ENCODE data around the gene RBBP8NL.

Gene RBBP8NL

GRCh38 chr20:62446888-62447869 lies 19.8 kb upstream of the RBBP8NL start:
- H2AFZ ChIP-seq (ENCODE audit: low read depth, low read length) = no peak overlapping the region
- H4K20me1 ChIP-seq (ENCODE audit: insufficient read depth, low read length) = peaks cover 22% of the 10 kb centered on the region; the same call in 1 of the 2 replicates
- no peak overlapping the region for H3K4me2 ChIP-seq (ENCODE audit: insufficient read depth, low read length)
- H3K9me3 ChIP-seq (ENCODE audit: insufficient read depth, low read length, severe bottlenecking) = no peaks in the 10 kb centered on the region
- no peak overlapping the region for H3K4me3 ChIP-seq (ENCODE audit: low read depth in 1 of 2, low read length in 2 of 2)
- ATAC-seq (ENCODE audit: insufficient read depth, low read depth) = no peak
- H3K36me3 ChIP-seq (ENCODE audit: insufficient read depth, low read length) = no peaks in the 10 kb centered on the region
- H3K27ac ChIP-seq (ENCODE audit: low read length) = no peak overlapping the region
- H3K4me1 ChIP-seq (ENCODE audit: insufficient read depth, low read length) = no peaks in the 10 kb centered on the region
- no peak for DNase-seq
- no peaks in the 10 kb centered on the region for H3K79me2 ChIP-seq (ENCODE audit: insufficient read depth, low read length)
- TF ChIP-seq CTCF (IDR thresholded peaks at IDR 0.05; ENCODE audit: borderline replicate concordance, extremely low read depth, low read length, poor library complexity, severe bottlenecking) = no peak
- no peak for TF ChIP-seq EZH2 (IDR thresholded peaks at IDR 0.05; ENCODE audit: borderline replicate concordance, low read depth, low read length, severe bottlenecking)
- no peak overlapping the region for H3K9ac ChIP-seq (ENCODE audit: low read depth, low read length)
- H3K27me3 ChIP-seq (ENCODE audit: insufficient read depth, low read length, poor library complexity) = no peaks in the 10 kb centered on the region

GRCh38 chr20:62446481-62446880 lies 19.1 kb upstream of the RBBP8NL start:
- ATAC-seq (ENCODE audit: insufficient read depth, low read depth) = no peak

GRCh38 chr20:62445553-62446340 lies 18.4 kb upstream of the RBBP8NL start:
- no peaks in the 10 kb centered on the region for H3K4me1 ChIP-seq (ENCODE audit: insufficient read depth, low read length)
- no peak overlapping the region for H3K27ac ChIP-seq (ENCODE audit: low read length)
- no peak overlapping the region for H3K4me3 ChIP-seq (ENCODE audit: low read depth in 1 of 2, low read length in 2 of 2)
- no peak for ATAC-seq (ENCODE audit: insufficient read depth, low read depth)
- H3K79me2 ChIP-seq (ENCODE audit: insufficient read depth, low read length) = no peaks in the 10 kb centered on the region
- H4K20me1 ChIP-seq (ENCODE audit: insufficient read depth, low read length) = peaks cover 23% of the 10 kb centered on the region; the same call in 1 of the 2 replicates
- no peaks in the 10 kb centered on the region for H3K36me3 ChIP-seq (ENCODE audit: insufficient read depth, low read length)
- H3K4me2 ChIP-seq (ENCODE audit: insufficient read depth, low read length) = no peak overlapping the region
- no peaks in the 10 kb centered on the region for H3K9me3 ChIP-seq (ENCODE audit: insufficient read depth, low read length, severe bottlenecking)
- DNase-seq = no peak
- no peak overlapping the region for H3K9ac ChIP-seq (ENCODE audit: low read depth, low read length)
- TF ChIP-seq EZH2 (IDR thresholded peaks at IDR 0.05; ENCODE audit: borderline replicate concordance, low read depth, low read length, severe bottlenecking) = no peak
- no peak for TF ChIP-seq CTCF (IDR thresholded peaks at IDR 0.05; ENCODE audit: borderline replicate concordance, extremely low read depth, low read length, poor library complexity, severe bottlenecking)
- no peak overlapping the region for H2AFZ ChIP-seq (ENCODE audit: low read depth, low read length)
- H3K27me3 ChIP-seq (ENCODE audit: insufficient read depth, low read length, poor library complexity) = peaks cover under 1% of the 10 kb centered on the region

More at GRCh38 chr20:62446481-62446880, 19.1 kb upstream of the RBBP8NL start:
- Histone ChIP-seq H3K36me3 (ENCODE audit: insufficient read depth, low read length) (no peaks in the 10 kb centered on the region), H3K9me3 (ENCODE audit: insufficient read depth, low read length, severe bottlenecking) (no peaks in the 10 kb centered on the region), H2AFZ (ENCODE audit: low read depth, low read length) (no peak overlapping the region), H3K4me3 (ENCODE audit: low read depth in 1 of 2, low read length in 2 of 2) (no peak overlapping the region), H3K9ac (ENCODE audit: low read depth, low read length) (no peak overlapping the region), H3K79me2 (ENCODE audit: insufficient read depth, low read length) (no peaks in the 10 kb centered on the region), H3K4me2 (ENCODE audit: insufficient read depth, low read length) (no peak overlapping the region), H3K27ac (ENCODE audit: low read length) (no peak overlapping the region), H3K4me1 (ENCODE audit: insufficient read depth, low read length) (no peaks in the 10 kb centered on the region), H4K20me1 (ENCODE audit: insufficient read depth, low read length) (peaks cover 22% of the 10 kb centered on the region; the same call in 1 of the 2 replicates), H3K27me3 (ENCODE audit: insufficient read depth, low read length, poor library complexity) (no peaks in the 10 kb centered on the region)
- no peak for TF ChIP-seq EZH2 (IDR thresholded peaks at IDR 0.05; ENCODE audit: borderline replicate concordance, low read depth, low read length, severe bottlenecking)
- no peak for TF ChIP-seq CTCF (IDR thresholded peaks at IDR 0.05; ENCODE audit: borderline replicate concordance, extremely low read depth, low read length, poor library complexity, severe bottlenecking)
- DNase-seq = no peak

All from DND-41 (cell line).